Fibroblast of the aortic adventitia (primary cell): Measurements from ENCODE around the gene PREX1. TPM values are rescaled to one million over a fixed set of nuclear protein-coding genes. Genes with fewer than 3 reads are reported as not detected.

Experiments used
- DNase-seq: peaks from one replicate; pipeline ENCODE4 v3.0.0-alpha.2; 2010; ENCODE audit warnings: low read depth
- H3K4me3 ChIP-seq: 2 replicates; pipeline ENCODE4 v1.5.1; 2011; ENCODE audit warnings: low read depth, mild to moderate bottlenecking, control low read depth, low read length, moderate library complexity
- CTCF ChIP-seq: IDR thresholded peaks from 2 replicates; pipeline ENCODE4 v1.5.1; 2011; ENCODE audit warnings: mild to moderate bottlenecking, low read length, control low read depth, inconsistent platforms; ENCODE audit not compliant: insufficient read depth
- total RNA-seq: library from RNA; depleted of rRNA; stranded (reverse); fragments of >200 nt; gene quantifications from 2 replicates; pipeline ENCODE4 v1.2.3, GENCODE V29; 2012; ENCODE audit warnings: low replicate concordance

PREX1 gene
- total RNA-seq, 1 donor, result 13.0 TPM

- TF ChIP-seq CTCF, result no peak
- no peak for DNase-seq
- no peak overlapping the region for H3K4me3 ChIP-seq
These were observed 56.9 kb downstream of the PREX1 start for GRCh38 chr20:48770700-48771442.

GRCh38 chr20:48769069-48769983 is 58.5 kb downstream of the PREX1 start:
- H3K4me3 ChIP-seq, result no peak overlapping the region
- no peak for TF ChIP-seq CTCF
- DNase-seq, result no peak

- no peak for TF ChIP-seq CTCF
- no peak overlapping the region for H3K4me3 ChIP-seq
- no peak for DNase-seq
These were observed 60.5 kb downstream of the PREX1 start for GRCh38 chr20:48766961-48767960.

- no peak overlapping the region for H3K4me3 ChIP-seq
- TF ChIP-seq CTCF, result no peak
These were observed 61.6 kb downstream of the PREX1 start for GRCh38 chr20:48766205-48766604.

GRCh38 chr20:48765359-48765758 is 62.4 kb downstream of the PREX1 start:
- no peak for DNase-seq
- no peak for TF ChIP-seq CTCF
- H3K4me3 ChIP-seq, result no peak overlapping the region

More at GRCh38 chr20:48766205-48766604, 61.6 kb downstream of the PREX1 start:
- no peak for DNase-seq
